ENCODE results near the gene SSBP3.
A peak's percentile ranks its signal among the peaks of the same experiment; 100 is the strongest.

DNA sequence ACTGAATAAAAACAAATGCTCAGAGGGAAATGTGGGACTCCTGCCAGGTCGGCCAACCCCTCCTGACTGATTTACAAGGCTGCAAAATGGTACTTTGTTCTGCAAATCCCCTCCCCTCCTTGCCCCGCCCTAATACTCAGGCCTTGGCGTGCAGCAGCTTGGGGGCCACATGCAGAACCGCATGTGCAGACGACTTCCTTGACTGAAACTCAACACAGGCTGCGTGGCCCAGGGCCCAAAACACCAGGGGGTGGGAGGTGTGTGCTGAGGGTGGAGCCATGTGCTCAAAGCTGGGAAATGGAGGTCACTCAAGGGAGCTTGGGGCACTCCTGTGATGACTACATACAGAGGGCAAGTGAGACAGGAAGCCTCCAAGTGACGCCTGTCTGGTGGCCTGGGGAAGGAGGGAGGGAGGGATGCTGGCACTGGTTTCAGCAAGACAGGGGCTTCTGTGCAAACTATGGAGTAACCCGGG lies 119.0 kb downstream of the SSBP3 start:
- TF ChIP-seq POLR2A (conservative IDR thresholded peaks at IDR 0.05), result no peak
- peak in 1 of 2 experiments; percentile 40; a peak in 1 of 3 replicates for TF ChIP-seq CBX3 (IDR thresholded peaks at IDR 0.05; ENCODE audit: borderline replicate concordance in 1 of 2, low read length in 2 of 2)
- no peak for TF ChIP-seq JUN (IDR thresholded peaks at IDR 0.05; ENCODE audit: borderline replicate concordance, low read depth, low read length)
- TF ChIP-seq JUN (CRISPR knock-in tag; IDR thresholded peaks at IDR 0.05; ENCODE audit: borderline replicate concordance), result no peak
- TF ChIP-seq, protein P1, sequence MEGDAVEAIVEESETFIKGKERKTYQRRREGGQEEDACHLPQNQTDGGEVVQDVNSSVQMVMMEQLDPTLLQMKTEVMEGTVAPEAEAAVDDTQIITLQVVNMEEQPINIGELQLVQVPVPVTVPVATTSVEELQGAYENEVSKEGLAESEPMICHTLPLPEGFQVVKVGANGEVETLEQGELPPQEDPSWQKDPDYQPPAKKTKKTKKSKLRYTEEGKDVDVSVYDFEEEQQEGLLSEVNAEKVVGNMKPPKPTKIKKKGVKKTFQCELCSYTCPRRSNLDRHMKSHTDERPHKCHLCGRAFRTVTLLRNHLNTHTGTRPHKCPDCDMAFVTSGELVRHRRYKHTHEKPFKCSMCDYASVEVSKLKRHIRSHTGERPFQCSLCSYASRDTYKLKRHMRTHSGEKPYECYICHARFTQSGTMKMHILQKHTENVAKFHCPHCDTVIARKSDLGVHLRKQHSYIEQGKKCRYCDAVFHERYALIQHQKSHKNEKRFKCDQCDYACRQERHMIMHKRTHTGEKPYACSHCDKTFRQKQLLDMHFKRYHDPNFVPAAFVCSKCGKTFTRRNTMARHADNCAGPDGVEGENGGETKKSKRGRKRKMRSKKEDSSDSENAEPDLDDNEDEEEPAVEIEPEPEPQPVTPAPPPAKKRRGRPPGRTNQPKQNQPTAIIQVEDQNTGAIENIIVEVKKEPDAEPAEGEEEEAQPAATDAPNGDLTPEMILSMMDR (IDR thresholded peaks at IDR 0.05 in 2 of 3, conservative IDR thresholded peaks at IDR 0.05 in 1 of 3; ENCODE audit: insufficient read depth in 2 of 3, low read depth in 1 of 3, low read length in 3 of 3), result no peak
- peak; percentile 34; the same call in 1 of the 2 replicates for TF ChIP-seq CREB1 (IDR thresholded peaks at IDR 0.05)
- TF ChIP-seq CREB1 (CRISPR knock-in tag; IDR thresholded peaks at IDR 0.05), result no peak
- TF ChIP-seq CHCHD3 (CRISPR knock-in tag; IDR thresholded peaks at IDR 0.05), result no peak
- TF ChIP-seq, protein P2, sequence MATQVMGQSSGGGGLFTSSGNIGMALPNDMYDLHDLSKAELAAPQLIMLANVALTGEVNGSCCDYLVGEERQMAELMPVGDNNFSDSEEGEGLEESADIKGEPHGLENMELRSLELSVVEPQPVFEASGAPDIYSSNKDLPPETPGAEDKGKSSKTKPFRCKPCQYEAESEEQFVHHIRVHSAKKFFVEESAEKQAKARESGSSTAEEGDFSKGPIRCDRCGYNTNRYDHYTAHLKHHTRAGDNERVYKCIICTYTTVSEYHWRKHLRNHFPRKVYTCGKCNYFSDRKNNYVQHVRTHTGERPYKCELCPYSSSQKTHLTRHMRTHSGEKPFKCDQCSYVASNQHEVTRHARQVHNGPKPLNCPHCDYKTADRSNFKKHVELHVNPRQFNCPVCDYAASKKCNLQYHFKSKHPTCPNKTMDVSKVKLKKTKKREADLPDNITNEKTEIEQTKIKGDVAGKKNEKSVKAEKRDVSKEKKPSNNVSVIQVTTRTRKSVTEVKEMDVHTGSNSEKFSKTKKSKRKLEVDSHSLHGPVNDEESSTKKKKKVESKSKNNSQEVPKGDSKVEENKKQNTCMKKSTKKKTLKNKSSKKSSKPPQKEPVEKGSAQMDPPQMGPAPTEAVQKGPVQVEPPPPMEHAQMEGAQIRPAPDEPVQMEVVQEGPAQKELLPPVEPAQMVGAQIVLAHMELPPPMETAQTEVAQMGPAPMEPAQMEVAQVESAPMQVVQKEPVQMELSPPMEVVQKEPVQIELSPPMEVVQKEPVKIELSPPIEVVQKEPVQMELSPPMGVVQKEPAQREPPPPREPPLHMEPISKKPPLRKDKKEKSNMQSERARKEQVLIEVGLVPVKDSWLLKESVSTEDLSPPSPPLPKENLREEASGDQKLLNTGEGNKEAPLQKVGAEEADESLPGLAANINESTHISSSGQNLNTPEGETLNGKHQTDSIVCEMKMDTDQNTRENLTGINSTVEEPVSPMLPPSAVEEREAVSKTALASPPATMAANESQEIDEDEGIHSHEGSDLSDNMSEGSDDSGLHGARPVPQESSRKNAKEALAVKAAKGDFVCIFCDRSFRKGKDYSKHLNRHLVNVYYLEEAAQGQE (IDR thresholded peaks at IDR 0.05; ENCODE audit: borderline replicate concordance), result no peak
- TF ChIP-seq, protein P2 (CRISPR knock-in tag; IDR thresholded peaks at IDR 0.05; ENCODE audit: low read depth), result no peak
- no peak for TF ChIP-seq ZC3H8 (IDR thresholded peaks at IDR 0.05)
- TF ChIP-seq, protein P3, sequence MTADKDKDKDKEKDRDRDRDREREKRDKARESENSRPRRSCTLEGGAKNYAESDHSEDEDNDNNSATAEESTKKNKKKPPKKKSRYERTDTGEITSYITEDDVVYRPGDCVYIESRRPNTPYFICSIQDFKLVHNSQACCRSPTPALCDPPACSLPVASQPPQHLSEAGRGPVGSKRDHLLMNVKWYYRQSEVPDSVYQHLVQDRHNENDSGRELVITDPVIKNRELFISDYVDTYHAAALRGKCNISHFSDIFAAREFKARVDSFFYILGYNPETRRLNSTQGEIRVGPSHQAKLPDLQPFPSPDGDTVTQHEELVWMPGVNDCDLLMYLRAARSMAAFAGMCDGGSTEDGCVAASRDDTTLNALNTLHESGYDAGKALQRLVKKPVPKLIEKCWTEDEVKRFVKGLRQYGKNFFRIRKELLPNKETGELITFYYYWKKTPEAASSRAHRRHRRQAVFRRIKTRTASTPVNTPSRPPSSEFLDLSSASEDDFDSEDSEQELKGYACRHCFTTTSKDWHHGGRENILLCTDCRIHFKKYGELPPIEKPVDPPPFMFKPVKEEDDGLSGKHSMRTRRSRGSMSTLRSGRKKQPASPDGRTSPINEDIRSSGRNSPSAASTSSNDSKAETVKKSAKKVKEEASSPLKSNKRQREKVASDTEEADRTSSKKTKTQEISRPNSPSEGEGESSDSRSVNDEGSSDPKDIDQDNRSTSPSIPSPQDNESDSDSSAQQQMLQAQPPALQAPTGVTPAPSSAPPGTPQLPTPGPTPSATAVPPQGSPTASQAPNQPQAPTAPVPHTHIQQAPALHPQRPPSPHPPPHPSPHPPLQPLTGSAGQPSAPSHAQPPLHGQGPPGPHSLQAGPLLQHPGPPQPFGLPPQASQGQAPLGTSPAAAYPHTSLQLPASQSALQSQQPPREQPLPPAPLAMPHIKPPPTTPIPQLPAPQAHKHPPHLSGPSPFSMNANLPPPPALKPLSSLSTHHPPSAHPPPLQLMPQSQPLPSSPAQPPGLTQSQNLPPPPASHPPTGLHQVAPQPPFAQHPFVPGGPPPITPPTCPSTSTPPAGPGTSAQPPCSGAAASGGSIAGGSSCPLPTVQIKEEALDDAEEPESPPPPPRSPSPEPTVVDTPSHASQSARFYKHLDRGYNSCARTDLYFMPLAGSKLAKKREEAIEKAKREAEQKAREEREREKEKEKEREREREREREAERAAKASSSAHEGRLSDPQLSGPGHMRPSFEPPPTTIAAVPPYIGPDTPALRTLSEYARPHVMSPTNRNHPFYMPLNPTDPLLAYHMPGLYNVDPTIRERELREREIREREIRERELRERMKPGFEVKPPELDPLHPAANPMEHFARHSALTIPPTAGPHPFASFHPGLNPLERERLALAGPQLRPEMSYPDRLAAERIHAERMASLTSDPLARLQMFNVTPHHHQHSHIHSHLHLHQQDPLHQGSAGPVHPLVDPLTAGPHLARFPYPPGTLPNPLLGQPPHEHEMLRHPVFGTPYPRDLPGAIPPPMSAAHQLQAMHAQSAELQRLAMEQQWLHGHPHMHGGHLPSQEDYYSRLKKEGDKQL (CRISPR knock-in tag; IDR thresholded peaks at IDR 0.05; ENCODE audit: borderline replicate concordance), result no peak
- no peak for TF ChIP-seq ZNF785 (CRISPR knock-in tag; IDR thresholded peaks at IDR 0.05)
